Stimulated activated CD8-positive, alpha-beta memory T cell treated with anti-CD3 and anti-CD28 coated beads, Interleukin-4, amount 100 ng/mL, for 24 hours (primary cell): ENCODE measurements around the gene KLK2.

Experiments used
- DNase-seq: peaks from one replicate; pipeline ENCODE4 v3.0.0-alpha.2; 2020; ENCODE audit warnings: low read depth

Gene KLK2

DNA sequence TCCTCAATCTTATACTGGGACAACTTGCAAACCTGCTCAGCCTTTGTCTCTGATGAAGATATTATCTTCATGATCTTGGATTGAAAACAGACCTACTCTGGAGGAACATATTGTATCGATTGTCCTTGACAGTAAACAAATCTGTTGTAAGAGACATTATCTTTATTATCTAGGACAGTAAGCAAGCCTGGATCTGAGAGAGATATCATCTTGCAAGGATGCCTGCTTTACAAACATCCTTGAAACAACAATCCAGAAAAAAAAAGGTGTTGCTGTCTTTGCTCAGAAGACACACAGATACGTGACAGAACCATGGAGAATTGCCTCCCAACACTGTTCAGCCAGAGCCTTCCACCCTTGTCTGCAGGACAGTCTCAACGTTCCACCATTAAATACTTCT lies 22.5 kb upstream of the KLK2 start:
- DNase-seq, result no peak

DNA sequence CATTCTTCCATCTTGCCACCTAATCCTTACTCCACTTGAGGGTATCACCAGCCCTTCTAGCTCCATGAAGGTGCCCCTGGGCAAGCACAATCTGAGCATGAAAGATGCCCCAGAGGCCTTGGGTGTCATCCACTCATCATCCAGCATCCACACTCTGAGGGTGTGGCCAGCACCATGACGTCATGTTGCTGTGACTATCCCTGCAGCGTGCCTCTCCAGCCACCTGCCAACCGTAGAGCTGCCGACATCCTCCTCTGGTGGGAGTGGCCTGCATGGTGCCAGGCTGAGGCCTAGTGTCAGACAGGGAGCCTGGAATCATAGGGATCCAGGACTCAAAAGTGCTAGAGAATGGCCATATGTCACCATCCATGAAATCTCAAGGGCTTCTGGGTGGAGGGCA lies 21.6 kb upstream of the KLK2 start:
- no peak for DNase-seq

DNA sequence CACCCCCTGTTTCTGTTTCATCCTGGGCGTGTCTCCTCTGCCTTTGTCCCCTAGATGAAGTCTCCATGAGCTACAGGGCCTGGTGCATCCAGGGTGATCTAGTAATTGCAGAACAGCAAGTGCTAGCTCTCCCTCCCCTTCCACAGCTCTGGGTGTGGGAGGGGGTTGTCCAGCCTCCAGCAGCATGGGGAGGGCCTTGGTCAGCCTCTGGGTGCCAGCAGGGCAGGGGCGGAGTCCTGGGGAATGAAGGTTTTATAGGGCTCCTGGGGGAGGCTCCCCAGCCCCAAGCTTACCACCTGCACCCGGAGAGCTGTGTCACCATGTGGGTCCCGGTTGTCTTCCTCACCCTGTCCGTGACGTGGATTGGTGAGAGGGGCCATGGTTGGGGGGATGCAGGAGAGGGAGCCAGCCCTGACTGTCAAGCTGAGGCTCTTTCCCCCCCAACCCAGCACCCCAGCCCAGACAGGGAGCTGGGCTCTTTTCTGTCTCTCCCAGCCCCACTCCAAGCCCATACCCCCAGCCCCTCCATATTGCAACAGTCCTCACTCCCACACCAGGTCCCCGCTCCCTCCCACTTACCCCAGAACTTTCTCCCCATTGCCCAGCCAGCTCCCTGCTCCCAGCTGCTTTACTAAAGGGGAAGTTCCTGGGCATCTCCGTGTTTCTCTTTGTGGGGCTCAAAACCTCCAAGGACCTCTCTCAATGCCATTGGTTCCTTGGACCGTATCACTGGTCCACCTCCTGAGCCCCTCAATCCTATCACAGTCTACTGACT lies 18.4 kb upstream of the KLK2 start, which contains the start of gene KLK3:
Gene KLK3 (plus strand): TSS at position 280 of the 775 bp plus-strand sequence. CDS start 41 bp downstream, at position 321.
- DNase-seq, result no peak

DNA sequence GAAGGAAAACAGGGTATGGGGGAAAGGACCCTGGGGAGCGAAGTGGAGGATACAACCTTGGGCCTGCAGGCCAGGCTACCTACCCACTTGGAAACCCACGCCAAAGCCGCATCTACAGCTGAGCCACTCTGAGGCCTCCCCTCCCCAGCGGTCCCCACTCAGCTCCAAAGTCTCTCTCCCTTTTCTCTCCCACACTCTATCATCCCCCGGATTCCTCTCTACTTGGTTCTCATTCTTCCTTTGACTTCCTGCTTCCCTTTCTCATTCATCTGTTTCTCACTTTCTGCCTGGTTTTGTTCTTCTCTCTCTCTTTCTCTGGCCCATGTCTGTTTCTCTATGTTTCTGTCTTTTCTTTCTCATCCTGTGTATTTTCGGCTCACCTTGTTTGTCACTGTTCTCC lies 15.9 kb upstream of the KLK2 start:
- DNase-seq, result no peak

DNA sequence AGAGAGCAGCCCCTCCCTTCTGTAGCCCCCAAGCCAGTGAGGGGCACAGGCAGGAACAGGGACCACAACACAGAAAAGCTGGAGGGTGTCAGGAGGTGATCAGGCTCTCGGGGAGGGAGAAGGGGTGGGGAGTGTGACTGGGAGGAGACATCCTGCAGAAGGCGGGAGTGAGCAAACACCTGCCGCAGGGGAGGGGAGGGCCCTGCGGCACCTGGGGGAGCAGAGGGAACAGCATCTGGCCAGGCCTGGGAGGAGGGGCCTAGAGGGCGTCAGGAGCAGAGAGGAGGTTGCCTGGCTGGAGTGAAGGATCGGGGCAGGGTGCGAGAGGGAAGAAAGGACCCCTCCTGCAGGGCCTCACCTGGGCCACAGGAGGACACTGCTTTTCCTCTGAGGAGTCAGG lies 14.4 kb upstream of the KLK2 start:
- no peak for DNase-seq

DNA sequence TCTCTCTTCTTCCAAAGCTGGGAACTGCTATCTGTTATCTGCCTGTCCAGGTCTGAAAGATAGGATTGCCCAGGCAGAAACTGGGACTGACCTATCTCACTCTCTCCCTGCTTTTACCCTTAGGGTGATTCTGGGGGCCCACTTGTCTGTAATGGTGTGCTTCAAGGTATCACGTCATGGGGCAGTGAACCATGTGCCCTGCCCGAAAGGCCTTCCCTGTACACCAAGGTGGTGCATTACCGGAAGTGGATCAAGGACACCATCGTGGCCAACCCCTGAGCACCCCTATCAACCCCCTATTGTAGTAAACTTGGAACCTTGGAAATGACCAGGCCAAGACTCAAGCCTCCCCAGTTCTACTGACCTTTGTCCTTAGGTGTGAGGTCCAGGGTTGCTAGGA lies 13.4 kb upstream of the KLK2 start:
- no peak for DNase-seq

DNA sequence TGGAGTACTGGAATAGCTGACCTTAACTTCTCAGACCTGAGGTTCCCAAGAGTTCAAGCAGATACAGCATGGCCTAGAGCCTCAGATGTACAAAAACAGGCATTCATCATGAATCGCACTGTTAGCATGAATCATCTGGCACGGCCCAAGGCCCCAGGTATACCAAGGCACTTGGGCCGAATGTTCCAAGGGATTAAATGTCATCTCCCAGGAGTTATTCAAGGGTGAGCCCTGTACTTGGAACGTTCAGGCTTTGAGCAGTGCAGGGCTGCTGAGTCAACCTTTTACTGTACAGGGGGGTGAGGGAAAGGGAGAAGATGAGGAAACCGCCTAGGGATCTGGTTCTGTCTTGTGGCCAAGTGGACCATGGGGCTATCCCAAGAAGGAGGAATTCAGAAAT lies 12.2 kb upstream of the KLK2 start:
- no peak for DNase-seq

DNA sequence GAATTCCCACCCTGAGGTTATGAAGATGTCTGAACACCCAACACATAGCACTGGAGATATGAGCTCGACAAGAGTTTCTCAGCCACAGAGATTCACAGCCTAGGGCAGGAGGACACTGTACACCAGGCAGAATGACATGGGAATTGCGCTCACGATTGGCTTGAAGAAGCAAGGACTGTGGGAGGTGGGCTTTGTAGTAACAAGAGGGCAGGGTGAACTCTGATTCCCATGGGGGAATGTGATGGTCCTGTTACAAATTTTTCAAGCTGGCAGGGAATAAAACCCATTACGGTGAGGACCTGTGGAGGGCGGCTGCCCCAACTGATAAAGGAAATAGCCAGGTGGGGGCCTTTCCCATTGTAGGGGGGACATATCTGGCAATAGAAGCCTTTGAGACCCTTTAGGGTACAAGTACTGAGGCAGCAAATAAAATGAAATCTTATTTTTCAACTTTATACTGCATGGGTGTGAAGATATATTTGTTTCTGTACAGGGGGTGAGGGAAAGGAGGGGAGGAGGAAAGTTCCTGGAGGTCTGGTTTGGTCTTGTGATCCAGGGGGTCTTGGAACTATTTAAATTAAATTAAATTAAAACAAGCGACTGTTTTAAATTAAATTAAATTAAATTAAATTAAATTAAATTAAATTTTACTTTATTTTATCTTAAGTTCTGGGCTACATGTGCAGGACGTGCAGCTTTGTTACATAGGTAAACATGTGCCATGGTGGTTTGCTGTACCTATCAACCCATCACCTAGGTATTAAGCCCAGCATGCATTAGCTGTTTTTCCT lies 11.5 kb upstream of the KLK2 start:
- no peak for DNase-seq

DNA sequence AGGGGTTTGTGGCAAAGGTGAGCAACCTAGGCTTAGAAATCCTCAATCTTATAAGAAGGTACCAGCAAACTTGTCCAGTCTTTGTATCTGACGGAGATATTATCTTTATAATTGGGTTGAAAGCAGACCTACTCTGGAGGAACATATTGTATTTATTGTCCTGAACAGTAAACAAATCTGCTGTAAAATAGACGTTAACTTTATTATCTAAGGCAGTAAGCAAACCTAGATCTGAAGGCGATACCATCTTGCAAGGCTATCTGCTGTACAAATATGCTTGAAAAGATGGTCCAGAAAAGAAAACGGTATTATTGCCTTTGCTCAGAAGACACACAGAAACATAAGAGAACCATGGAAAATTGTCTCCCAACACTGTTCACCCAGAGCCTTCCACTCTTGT lies 3.8 kb upstream of the KLK2 start:
- no peak for DNase-seq

DNA sequence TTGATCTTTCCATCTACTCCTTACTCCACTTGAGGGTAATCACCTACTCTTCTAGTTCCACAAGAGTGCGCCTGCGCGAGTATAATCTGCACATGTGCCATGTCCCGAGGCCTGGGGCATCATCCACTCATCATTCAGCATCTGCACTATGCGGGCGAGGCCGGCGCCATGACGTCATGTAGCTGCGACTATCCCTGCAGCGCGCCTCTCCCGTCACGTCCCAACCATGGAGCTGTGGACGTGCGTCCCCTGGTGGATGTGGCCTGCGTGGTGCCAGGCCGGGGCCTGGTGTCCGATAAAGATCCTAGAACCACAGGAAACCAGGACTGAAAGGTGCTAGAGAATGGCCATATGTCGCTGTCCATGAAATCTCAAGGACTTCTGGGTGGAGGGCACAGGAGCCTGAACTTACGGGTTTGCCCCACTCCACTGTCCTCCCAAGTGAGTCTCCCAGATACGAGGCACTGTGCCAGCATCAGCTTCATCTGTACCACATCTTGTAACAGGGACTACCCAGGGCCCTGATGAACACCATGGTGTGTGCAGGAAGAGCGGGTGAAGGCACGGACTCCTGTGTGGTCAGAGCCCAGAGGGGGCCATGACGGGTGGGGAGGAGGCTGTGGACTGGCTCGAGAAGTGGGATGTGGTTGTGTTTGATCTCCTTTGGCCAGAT lies 2.7 kb upstream of the KLK2 start:
- DNase-seq, result no peak

DNA sequence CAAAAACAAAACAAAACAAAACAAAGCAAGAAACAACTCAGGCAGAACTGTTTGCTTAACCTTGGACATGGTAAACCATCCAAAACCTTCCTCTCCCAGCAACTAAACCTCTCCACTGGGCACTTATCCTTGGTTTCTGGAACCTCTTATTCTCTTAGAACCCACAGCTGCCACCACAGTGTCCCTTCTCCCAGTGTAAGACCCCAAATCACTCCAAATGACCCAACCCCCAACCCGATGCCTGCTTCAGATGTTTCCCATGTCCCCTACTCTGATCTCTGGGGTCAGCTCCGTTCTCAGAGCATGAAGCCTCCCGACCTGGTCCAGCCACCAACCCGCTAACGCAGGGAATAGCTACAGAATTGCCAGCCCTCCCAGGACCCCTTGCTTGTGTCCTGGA lies 972 bp downstream of the KLK2 start:
- no peak for DNase-seq

DNA sequence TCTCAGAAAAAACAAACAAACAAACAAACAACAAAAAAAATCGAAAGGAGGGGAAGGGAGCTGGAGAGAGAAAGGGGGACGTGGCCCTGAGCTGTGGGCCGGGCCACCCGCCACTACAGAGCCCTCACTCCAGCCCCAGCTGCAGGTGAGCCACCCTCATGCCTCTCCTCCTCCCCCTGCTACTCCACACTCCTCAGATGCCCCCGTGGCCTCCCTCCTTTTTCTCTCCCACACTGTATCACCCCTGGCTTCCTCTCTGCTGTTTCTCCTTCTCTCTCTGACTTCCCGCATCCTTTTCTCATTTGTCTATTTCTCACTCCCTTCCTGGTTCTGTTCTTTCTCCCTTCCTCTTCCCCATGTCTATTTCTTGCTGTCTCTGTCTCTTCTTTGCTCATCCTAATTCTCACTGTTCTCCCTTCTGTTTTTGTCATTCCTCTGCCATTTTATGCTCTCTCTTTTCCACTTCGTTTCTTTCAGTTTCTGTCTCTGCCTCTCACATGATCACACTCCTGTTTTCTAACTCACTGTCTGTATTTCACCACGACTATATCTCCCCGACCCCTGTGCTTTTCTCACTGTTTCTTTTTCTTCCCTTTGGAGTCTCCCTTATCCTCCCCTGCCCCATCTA lies 2.7 kb downstream of the KLK2 start:
- DNase-seq, result no peak

DNA sequence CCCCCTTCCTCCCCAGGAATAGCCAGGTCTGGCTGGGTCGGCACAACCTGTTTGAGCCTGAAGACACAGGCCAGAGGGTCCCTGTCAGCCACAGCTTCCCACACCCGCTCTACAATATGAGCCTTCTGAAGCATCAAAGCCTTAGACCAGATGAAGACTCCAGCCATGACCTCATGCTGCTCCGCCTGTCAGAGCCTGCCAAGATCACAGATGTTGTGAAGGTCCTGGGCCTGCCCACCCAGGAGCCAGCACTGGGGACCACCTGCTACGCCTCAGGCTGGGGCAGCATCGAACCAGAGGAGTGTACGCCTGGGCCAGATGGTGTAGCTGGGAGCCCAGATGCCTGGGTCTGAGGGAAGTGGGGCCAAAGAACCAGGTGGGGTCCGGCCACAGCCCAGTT lies 3.2 kb downstream of the KLK2 start:
- DNase-seq, result no peak

DNA sequence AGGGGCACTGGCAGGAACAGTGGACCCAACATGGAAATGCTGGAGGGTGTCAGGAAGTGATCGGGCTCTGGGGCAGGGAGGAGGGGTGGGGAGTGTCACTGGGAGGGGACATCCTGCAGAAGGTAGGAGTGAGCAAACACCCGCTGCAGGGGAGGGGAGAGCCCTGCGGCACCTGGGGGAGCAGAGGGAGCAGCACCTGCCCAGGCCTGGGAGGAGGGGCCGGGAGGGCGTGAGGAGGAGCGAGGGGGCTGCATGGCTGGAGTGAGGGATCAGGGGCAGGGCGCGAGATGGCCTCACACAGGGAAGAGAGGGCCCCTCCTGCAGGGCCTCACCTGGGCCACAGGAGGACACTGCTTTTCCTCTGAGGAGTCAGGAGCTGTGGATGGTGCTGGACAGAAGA lies 4.1 kb downstream of the KLK2 start:
- DNase-seq, result no peak

DNA sequence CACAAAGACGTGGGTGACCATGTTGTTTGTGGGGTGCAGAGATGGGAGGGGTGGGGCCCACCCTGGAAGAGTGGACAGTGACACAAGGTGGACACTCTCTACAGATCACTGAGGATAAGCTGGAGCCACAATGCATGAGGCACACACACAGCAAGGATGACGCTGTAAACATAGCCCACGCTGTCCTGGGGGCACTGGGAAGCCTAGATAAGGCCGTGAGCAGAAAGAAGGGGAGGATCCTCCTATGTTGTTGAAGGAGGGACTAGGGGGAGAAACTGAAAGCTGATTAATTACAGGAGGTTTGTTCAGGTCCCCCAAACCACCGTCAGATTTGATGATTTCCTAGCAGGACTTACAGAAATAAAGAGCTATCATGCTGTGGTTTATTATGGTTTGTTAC lies 5.6 kb downstream of the KLK2 start:
- DNase-seq, result no peak

DNA sequence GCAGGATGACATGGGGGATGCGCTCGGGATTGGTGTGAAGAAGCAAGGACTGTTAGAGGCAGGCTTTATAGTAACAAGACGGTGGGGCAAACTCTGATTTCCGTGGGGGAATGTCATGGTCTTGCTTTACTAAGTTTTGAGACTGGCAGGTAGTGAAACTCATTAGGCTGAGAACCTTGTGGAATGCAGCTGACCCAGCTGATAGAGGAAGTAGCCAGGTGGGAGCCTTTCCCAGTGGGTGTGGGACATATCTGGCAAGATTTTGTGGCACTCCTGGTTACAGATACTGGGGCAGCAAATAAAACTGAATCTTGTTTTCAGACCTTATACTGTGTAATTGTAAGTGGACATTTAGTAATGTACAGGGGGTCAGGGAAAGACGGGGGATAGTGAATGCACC lies 7.0 kb downstream of the KLK2 start:
- no peak for DNase-seq

DNA sequence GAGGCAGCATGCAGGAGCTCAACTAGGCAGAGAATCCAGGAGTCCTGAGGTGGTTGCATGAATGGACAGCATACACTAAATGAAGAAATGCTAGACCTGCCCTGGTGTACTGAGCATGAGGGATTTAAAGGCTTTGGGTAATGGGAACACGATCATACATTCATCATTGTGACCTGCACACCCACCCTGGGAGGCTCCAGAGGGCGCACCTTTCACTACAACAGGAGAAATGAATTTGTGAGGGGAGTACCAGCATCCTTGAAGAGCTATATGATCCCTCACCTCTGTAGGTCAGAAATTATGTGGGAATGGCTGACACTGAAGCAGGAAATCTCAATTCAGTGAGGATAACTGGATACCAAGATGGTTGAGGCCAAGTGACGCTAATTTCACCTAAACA lies 8.9 kb downstream of the KLK2 start:
- DNase-seq, result no peak

DNA sequence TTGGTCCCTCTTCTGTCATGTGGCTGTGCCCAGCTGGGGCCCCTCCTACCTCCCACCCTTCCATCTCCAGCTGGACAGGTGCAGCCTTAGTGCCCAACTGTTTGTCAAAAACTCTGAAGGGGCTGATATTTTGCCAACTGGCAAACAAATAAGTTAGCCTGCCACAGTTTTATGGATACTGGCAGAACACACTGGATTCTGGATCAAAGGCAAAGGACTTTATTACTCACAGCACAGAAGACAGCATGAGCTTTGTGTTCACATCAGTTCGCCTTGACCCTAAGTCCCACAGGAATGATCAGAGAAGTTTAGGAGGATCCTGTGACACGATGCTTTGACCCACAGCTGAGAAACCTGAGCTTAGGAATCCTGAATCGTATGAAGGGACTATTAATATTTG lies 16.4 kb downstream of the KLK2 start:
- DNase-seq, result no peak

DNA sequence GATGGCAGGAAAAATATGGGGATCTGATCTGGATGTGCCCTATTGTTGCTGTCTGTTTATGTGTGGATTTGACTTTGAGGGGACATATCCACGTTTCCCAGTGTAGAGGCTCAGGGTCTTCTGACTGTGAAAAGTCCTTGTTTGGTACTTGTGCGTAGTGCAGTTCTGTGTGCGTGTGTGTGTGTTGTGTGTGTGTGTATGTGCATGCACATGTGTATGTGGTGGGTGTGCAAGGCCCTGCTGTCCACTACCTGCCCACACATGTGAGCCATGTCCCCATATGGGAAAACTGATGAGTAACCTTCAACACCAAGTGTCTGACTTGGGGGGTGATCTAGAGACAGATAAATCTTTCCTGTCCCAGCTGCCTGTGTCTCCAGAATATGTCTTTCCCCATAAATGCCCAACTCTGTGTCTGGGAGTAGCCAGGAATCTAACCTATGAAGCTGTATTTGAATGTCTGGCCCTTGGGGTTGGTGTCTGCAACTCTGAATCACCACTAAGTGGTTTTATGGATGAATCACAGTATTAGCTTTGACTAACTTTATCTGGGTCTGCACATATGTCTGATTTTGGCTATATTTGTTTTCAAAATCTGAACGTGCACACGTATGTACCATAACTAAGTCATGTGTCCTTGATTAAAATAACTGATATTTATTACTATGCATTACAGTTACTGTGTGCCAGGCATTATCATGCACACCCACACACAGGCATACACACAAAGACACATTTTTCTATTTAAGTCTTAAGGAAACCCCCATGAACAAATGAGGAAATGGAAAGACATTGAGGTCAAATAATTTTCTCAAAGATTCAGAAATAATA lies 17.4 kb downstream of the KLK2 start:
- no peak for DNase-seq

DNA sequence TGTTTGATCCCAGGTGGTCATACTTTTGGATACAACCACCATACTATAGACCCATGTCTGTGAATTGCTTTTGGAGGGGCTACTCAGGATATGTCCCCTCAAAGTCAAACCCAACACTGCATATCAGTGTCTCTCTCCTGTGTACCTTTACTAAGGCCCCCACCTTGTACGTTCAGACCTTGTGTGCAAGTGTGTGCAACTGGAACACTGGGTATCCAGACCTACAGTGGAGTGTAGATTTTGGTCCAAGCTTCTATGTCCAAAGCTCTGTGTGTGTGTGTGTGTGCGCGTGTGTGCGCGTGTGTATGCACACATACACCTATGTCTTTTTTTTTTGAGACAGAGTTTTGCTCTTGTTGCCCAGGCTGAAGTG lies 18.0 kb downstream of the KLK2 start:
- DNase-seq, result no peak

DNA sequence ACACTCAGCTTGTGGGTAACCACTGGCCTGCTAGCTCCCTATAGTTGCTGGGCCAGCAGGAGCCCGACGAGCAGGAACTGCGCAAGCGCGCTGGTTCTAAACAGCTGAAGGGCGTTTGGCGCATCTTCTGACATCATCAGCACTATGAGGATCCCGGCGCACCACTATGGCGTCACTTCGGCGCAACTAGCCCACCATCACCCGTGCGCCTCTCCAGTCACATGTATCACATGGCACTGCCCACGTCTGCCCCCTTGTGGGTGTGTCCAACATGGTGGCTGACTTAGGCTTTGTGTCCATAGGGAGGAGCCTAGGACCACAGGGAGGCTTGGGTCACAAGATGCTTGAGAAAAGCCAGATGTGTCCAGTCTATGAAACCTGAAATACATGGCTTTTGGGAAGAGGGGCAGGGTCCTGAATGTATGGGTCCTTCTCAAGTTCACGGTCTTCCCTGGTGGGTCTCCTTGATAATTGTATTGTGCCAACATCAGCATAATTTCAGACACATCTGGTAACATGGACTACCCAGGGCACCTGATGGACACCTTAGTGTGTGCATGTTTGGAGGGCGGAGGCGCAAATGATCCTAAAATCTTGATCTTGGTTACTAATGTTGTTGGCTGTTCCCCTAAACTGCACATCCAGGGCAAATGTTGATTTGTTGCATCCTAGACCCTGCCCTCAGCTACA lies 20.0 kb downstream of the KLK2 start:
- no peak for DNase-seq
